ENCODE measurements around the gene CCND2. TPM values are rescaled to one million over a fixed set of nuclear protein-coding genes. Genes with fewer than 3 reads are reported as not detected.

CCND2 gene
- total and polyA plus RNA-seq, 7 donors, result 7.8 to 178 (median 98.7) TPM

DNA sequence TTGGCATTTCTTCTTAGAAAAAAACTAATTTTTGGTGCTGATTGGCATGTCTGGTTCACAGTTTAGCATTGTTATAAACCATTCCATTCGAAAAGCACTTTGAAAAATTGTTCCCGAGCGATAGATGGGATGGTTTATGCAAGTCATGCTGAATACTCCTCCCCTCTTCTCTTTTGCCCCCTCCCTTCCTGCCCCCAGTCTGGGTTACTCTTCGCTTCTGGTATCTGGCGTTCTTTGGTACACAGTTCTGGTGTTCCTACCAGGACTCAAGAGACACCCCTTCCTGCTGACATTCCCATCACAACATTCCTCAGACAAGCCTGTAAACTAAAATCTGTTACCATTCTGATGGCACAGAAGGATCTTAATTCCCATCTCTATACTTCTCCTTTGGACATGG lies 27.3 kb downstream of the CCND2 start:
- H3K27ac ChIP-seq, result peak overlapping the region in 3 of 4 donors; percentile 47 to 76 (median 74)
- peaks cover 0 to 71% (median 48%) of the 10 kb centered on the region in 4 donors for H3K4me1 ChIP-seq
- H3K9me3 ChIP-seq, result no peaks in the 10 kb centered on the region
- peaks cover 3 to 66% (median 4%) of the 10 kb centered on the region in 4 donors for H3K36me3 ChIP-seq
- no peaks in the 10 kb centered on the region for H3K27me3 ChIP-seq
- intact Hi-C loops (cut with DNase I), result no loop called here
- TF ChIP-seq POLR2A (IDR thresholded peaks at IDR 0.05) (no peak), EP300 (IDR thresholded peaks at IDR 0.05) (no peak), POLR2AphosphoS5 (IDR thresholded peaks at IDR 0.05) (no peak)
- TF ChIP-seq, protein P1, sequence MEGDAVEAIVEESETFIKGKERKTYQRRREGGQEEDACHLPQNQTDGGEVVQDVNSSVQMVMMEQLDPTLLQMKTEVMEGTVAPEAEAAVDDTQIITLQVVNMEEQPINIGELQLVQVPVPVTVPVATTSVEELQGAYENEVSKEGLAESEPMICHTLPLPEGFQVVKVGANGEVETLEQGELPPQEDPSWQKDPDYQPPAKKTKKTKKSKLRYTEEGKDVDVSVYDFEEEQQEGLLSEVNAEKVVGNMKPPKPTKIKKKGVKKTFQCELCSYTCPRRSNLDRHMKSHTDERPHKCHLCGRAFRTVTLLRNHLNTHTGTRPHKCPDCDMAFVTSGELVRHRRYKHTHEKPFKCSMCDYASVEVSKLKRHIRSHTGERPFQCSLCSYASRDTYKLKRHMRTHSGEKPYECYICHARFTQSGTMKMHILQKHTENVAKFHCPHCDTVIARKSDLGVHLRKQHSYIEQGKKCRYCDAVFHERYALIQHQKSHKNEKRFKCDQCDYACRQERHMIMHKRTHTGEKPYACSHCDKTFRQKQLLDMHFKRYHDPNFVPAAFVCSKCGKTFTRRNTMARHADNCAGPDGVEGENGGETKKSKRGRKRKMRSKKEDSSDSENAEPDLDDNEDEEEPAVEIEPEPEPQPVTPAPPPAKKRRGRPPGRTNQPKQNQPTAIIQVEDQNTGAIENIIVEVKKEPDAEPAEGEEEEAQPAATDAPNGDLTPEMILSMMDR (IDR thresholded peaks at IDR 0.05), result no peak
- DNase-seq, result no peak
- 77 to 87% methylated on average over 5 of the region's 5 CpGs for WGBS, 2 donors
- no peak overlapping the region for H3K4me3 ChIP-seq

DNA sequence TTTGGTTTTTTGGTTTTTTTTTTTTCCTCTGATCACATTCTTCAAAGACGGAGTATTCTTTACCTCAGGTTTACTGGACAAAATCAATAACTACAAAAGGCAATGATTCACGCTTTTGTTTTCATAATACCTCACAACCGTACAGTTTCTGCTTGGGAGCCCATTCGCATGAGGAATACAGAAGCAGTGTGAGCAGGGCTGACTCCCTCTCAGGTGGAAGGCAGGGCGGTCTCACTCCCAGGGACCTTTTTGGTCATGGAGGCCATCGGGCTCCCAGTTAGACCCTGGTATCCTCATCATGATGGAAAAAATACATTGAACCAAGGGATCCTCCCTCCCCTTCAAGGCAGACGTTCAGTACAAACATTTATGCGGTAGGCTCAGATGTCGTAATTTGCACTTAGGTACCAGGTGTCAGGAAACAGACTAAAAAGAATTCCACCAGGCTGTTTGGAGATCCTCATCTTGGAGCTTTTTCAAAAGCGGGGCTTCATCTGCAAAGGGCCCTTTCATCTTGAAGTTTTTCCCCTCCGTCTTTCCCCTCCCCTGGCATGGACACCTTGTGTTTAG lies 28.5 kb downstream of the CCND2 start:
- Histone ChIP-seq H3K4me1 (peaks cover 0 to 72% (median 44%) of the 10 kb centered on the region in 4 donors), H3K36me3 (peaks cover 3 to 56% (median 5%) of the 10 kb centered on the region in 4 donors), H3K9me3 (no peaks in the 10 kb centered on the region), H3K27ac (peak overlapping the region in 3 of 4 donors; percentile 68 to 76 (median 74)), H3K27me3 (no peaks in the 10 kb centered on the region), H3K4me3 (no peak overlapping the region)
- TF ChIP-seq, protein P1 (IDR thresholded peaks at IDR 0.05), result no peak
- TF ChIP-seq EP300 (IDR thresholded peaks at IDR 0.05) (no peak), POLR2AphosphoS5 (IDR thresholded peaks at IDR 0.05) (no peak), POLR2A (IDR thresholded peaks at IDR 0.05) (no peak)
- intact Hi-C loops (cut with DNase I), result no loop called here
- DNase-seq, result no peak
- WGBS, 2 donors, result 54 to 85% methylated on average over 11 of the region's 11 CpGs

DNA sequence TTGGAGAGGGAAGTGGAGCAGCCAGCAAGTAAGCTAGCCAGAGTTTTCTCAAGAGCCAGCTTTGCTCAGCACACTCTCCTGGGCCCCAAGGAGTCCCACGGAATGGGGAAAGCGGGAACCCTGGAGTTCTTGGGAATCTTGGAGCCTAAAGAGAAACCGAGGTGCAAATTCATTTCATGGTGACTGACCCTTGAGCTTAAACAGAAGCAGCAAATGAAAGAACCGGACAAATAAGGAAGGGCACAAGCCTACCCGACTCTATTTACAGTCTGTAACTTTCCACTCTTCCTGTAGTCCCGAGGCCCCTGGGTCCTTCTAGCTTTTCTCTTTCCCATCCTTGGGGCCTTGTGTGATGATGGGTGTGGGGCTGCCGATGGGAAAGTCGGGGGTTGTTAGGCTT lies 29.3 kb downstream of the CCND2 start:
- peak overlapping the region; percentile 28 to 76 (median 71) for H3K27ac ChIP-seq
- TF ChIP-seq, protein P1 (IDR thresholded peaks at IDR 0.05), result no peak
- TF ChIP-seq POLR2AphosphoS5 (IDR thresholded peaks at IDR 0.05) (peak in 2 of 4 donors; percentile 18 to 21), POLR2A (IDR thresholded peaks at IDR 0.05) (no peak)
- H3K36me3 ChIP-seq, result peaks cover 2 to 51% (median 4%) of the 10 kb centered on the region in 4 donors
- WGBS, 2 donors, result 17 to 64% methylated on average over 8 of the region's 8 CpGs
- intact Hi-C loops (cut with DNase I), result no loop called here
- no peak for DNase-seq
- H3K4me3 ChIP-seq, result no peak overlapping the region
- H3K4me1 ChIP-seq, result peaks cover 0 to 81% (median 50%) of the 10 kb centered on the region in 4 donors
- H3K27me3 ChIP-seq, result no peaks in the 10 kb centered on the region
- H3K9me3 ChIP-seq, result no peaks in the 10 kb centered on the region

DNA sequence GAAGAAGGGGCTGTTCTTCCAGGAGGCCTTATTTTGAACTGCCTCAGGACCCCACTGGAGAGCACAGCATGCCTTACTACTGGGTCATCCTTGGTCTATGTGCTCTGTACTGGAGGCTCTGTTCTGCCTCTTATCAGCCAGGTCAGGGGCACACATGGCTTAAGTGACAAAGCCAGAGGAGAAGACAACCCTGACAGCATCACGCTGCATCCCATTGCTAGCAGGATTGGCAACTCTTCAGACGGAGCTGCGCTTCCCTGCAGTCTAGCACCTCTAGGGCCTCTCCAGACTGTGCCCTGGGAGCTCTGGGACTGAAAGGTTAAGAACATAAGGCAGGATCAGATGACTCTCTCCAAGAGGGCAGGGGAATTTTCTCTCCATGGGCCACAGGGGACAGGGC lies 30.2 kb downstream of the CCND2 start:
- Histone ChIP-seq H3K9me3 (no peaks in the 10 kb centered on the region), H3K27me3 (no peaks in the 10 kb centered on the region), H3K27ac (peak overlapping the region; percentile 22 to 76 (median 71)), H3K4me1 (peaks cover 0 to 89% (median 56%) of the 10 kb centered on the region in 4 donors), H3K4me3 (no peak overlapping the region), H3K36me3 (peaks cover 0 to 42% (median 4%) of the 10 kb centered on the region in 4 donors)
- 89 to 90% methylated on average over 3 of the region's 3 CpGs for WGBS, 2 donors
- intact Hi-C loops (cut with DNase I), result no loop called here
- no peak for DNase-seq
- TF ChIP-seq POLR2A (IDR thresholded peaks at IDR 0.05), result no peak
- TF ChIP-seq POLR2AphosphoS5 (IDR thresholded peaks at IDR 0.05), result no peak
- TF ChIP-seq, protein P1 (IDR thresholded peaks at IDR 0.05), result no peak
- TF ChIP-seq EP300 (IDR thresholded peaks at IDR 0.05), result no peak
